Thyroid gland (tissue), 4 donors: ENCODE measurements around the gene EPB41L4A. TPM values are rescaled to one million over a fixed set of nuclear protein-coding genes. Genes with fewer than 3 reads are reported as not detected.

Experiments
- DNase-seq, 2 donors: peaks; one replicate each; pipeline ENCODE4 v3.0.0-alpha.2; 2019
- H3K27ac ChIP-seq, 3 donors: fragments of 200-600 bp; sonication (generic); 1 replicate in 2 of 3; 2 replicates in 1 of 3; pipeline ENCODE4 v1.5.1; 2016 to 2019; ENCODE audit warnings: mild to moderate bottlenecking in 1 of 3, moderate library complexity in 1 of 3
- H3K27me3 ChIP-seq: fragments of 200-600 bp; sonication (generic); one replicate; pipeline ENCODE4 v1.5.1; 2019
- H3K36me3 ChIP-seq, 2 donors: fragments of 200-600 bp; sonication (generic); one replicate each; pipeline ENCODE4 v1.5.1; 2016 to 2019
- H3K4me1 ChIP-seq, 2 donors: fragments of 200-600 bp; sonication (generic); one replicate each; pipeline ENCODE4 v1.5.1; 2017 to 2019
- H3K4me3 ChIP-seq, 3 donors: fragments of 200-600 bp; sonication (generic); replicated peaks in 1 of 3; 1 replicate in 2 of 3; 2 replicates in 1 of 3; pipeline ENCODE4 v1.5.1; 2016; ENCODE audit warnings: mild to moderate bottlenecking in 1 of 3
- H3K9me3 ChIP-seq: fragments of 200-600 bp; sonication (generic); one replicate; pipeline ENCODE4 v1.5.1; 2017
- POLR2A ChIP-seq, 2 donors: fragments of 450-650 bp; IDR thresholded peaks; one replicate each; pipeline ENCODE4 v1.6.1; 2017; ENCODE audit warnings: antibody characterized with exemption in 2 of 2, mild to moderate bottlenecking in 2 of 2, moderate library complexity in 1 of 2
- WGBS, 2 donors: methylation state at CpG; one replicate each; pipeline ENCODE4 v1.1.5; 2017; 5-methylcytosine and 5-hydroxymethylcytosine counted together
- intact Hi-C: fragments of 100-400 bp; cut with DNase I; formaldehyde crosslinking; loops from one replicate; pipeline ENCODE4 v1.15.1; 2023
- total RNA-seq, 4 donors: library from RNA; depleted of rRNA; stranded (reverse); fragments of >200 nt; gene quantifications; one replicate each; pipeline ENCODE4 v1.2.3, GENCODE V29; 2016
- TF ChIP-seq, protein P1 (sequence below), 6 experiments: fragments of 200-600 bp in 3 of 6; fragments of 450-650 bp in 3 of 6; sonication (generic) in 3 of 6; IDR thresholded peaks; one replicate each; pipeline ENCODE4 v1.5.1; 2016 to 2019; ENCODE audit warnings: antibody characterized with exemption in 6 of 6, mild to moderate bottlenecking in 2 of 6, inconsistent platforms in 1 of 6, moderate library complexity in 1 of 6

The EPB41L4A gene
- total RNA-seq, 4 donors from 2014 or later = 31.9 to 44.2 (median 37.5) TPM

DNA sequence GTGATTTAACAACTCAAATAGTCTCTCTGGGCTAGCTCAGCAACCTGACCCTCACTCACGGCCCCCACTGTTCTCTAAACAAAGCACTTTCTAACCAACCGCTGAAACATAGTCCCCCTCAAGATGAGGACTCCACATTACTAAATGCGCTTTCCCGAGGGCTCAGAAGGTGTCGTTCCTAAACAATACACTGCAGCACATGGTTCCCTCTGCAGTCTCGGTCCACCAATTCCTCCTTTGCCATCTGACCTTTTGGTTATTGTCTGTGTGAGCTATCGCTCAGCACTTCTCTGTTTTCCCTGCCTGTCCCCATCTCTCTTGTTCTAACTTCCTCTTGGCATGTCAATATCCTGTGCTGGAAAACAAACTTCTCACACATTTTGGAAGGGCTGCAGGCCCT lies 7.2 kb downstream of the EPB41L4A start:
- Histone ChIP-seq H3K27ac (peak overlapping the region in 2 of 3 donors; percentile 34 to 72), H3K9me3 (no peaks in the 10 kb centered on the region), H3K4me3 (no peak overlapping the region), H3K36me3 (no peaks in the 10 kb centered on the region), H3K4me1 (peaks cover 60 to 80% of the 10 kb centered on the region in 2 donors), H3K27me3 (no peaks in the 10 kb centered on the region)
- peak in 1 of 2 donors; percentile 7 for DNase-seq
- 56 to 70% methylated on average over 7 of the region's 7 CpGs for WGBS, 2 donors
- intact Hi-C loops = no loop called here
- TF ChIP-seq, protein P1, sequence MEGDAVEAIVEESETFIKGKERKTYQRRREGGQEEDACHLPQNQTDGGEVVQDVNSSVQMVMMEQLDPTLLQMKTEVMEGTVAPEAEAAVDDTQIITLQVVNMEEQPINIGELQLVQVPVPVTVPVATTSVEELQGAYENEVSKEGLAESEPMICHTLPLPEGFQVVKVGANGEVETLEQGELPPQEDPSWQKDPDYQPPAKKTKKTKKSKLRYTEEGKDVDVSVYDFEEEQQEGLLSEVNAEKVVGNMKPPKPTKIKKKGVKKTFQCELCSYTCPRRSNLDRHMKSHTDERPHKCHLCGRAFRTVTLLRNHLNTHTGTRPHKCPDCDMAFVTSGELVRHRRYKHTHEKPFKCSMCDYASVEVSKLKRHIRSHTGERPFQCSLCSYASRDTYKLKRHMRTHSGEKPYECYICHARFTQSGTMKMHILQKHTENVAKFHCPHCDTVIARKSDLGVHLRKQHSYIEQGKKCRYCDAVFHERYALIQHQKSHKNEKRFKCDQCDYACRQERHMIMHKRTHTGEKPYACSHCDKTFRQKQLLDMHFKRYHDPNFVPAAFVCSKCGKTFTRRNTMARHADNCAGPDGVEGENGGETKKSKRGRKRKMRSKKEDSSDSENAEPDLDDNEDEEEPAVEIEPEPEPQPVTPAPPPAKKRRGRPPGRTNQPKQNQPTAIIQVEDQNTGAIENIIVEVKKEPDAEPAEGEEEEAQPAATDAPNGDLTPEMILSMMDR (IDR thresholded peaks at IDR 0.05) = no peak
- TF ChIP-seq POLR2A (IDR thresholded peaks at IDR 0.05) = no peak

DNA sequence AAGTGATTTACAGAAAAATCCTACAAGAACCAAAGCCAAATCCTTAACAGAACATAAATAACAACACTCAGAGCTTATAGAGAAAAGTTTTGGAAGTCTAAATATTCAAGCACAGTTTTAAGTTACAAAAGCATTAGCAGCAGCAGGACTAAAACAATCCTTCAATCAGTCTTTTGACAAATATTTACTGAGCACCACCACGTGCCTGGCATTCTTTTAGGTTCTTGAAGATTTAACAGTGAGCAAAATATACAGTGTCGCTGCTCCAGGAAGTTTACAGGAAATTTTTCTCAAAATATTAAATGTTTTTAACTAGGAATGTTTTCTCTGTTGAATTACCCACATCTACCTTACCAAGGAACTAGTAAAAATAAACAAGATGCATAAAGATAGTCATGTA lies 11.4 kb downstream of the EPB41L4A start:
- H3K9me3 ChIP-seq = no peaks in the 10 kb centered on the region
- H3K36me3 ChIP-seq = no peaks in the 10 kb centered on the region
- WGBS, 2 donors = 23 to 33% methylated on average over 2 of the region's 2 CpGs
- no peaks in the 10 kb centered on the region for H3K27me3 ChIP-seq
- peaks cover 51 to 56% of the 10 kb centered on the region in 2 donors for H3K4me1 ChIP-seq
- DNase-seq = peak in 1 of 2 donors; percentile 46
- no peak overlapping the region for H3K4me3 ChIP-seq
- intact Hi-C loops = no loop called here
- H3K27ac ChIP-seq = peak overlapping the region; percentile 38 to 91 (median 71)
- no peak for TF ChIP-seq POLR2A (IDR thresholded peaks at IDR 0.05)
- TF ChIP-seq, protein P1 (IDR thresholded peaks at IDR 0.05) = no peak

DNA sequence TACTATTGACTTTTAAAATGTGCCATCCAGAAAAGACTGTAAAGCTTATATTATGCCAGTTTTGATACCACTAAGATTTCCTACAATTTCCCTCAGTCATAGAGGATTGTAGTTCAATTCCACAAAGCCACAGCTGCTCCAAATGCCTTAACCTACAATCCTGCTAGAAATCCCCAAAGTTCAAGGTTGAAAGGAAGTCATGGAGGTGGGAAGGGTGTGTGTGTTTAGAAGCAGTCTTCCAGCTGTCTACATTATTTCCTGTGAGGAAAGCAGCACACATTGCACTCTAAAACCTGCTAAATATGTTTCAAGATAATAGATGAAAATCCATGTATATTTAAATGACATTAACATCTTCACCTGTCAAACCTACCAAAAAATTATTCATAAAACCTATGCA lies 11.8 kb downstream of the EPB41L4A start:
- Histone ChIP-seq H3K4me3 (no peak overlapping the region), H3K9me3 (no peaks in the 10 kb centered on the region), H3K4me1 (peaks cover 47 to 52% of the 10 kb centered on the region in 2 donors), H3K27me3 (no peaks in the 10 kb centered on the region), H3K27ac (peak overlapping the region; percentile 38 to 91 (median 71)), H3K36me3 (no peaks in the 10 kb centered on the region)
- TF ChIP-seq, protein P1 (IDR thresholded peaks at IDR 0.05) = no peak
- TF ChIP-seq POLR2A (IDR thresholded peaks at IDR 0.05) = no peak
- DNase-seq = no peak
- intact Hi-C loops = no loop called here

DNA sequence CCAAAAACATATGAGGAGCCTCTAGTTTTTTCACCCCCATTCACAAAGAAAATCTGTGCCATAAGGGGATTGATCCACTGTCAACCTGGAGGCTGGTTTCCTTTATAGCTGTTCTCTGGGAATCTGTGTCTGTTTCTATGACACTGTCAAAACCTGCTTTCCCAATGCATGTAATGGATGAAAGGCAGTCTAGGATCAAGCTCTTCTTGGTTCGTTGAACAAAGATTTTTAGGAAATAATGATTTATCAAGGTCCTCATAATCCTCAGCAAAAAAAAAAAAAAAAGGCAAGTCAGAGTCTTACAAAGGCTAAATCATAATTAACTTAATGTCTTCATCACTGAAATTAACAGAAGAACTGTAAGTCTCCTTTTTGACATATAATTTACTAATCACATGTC lies 16.0 kb downstream of the EPB41L4A start:
- H3K4me3 ChIP-seq = no peak overlapping the region
- H3K36me3 ChIP-seq = no peaks in the 10 kb centered on the region
- no peaks in the 10 kb centered on the region for H3K9me3 ChIP-seq
- TF ChIP-seq POLR2A (IDR thresholded peaks at IDR 0.05) = no peak
- TF ChIP-seq, protein P1 (IDR thresholded peaks at IDR 0.05) = no peak
- DNase-seq = no peak
- H3K27ac ChIP-seq = no peak overlapping the region
- H3K27me3 ChIP-seq = no peaks in the 10 kb centered on the region
- 73 to 87% methylated on average over 1 of the region's 1 CpG for WGBS, 2 donors
- intact Hi-C loops = no loop called here
- peaks cover 21 to 30% of the 10 kb centered on the region in 2 donors for H3K4me1 ChIP-seq

DNA sequence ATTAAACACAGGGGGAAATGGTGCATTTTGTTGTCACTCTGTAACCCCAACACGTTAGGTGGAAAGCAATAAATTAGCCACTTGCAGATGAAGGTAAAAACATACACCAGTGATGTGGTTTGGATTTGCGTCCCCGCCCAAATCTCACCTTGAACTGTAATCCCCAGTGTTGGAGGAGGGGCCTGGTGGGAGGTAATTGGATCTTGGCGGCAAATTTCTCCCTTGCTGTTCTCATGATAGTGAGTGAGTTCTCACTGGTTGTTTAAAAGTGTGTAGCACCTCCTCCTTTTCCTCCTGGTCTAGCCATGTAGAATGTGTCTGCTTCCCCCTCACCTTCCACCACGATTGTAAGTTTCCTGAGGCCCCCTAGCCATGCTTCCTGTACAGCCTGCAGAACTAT lies 17.2 kb downstream of the EPB41L4A start:
- Histone ChIP-seq H3K27me3 (no peaks in the 10 kb centered on the region), H3K4me1 (peaks cover 11 to 18% of the 10 kb centered on the region in 2 donors), H3K36me3 (no peaks in the 10 kb centered on the region), H3K9me3 (no peaks in the 10 kb centered on the region), H3K27ac (no peak overlapping the region), H3K4me3 (no peak overlapping the region)
- WGBS, 2 donors = 91% methylated on average over 5 of the region's 5 CpGs
- no peak for TF ChIP-seq POLR2A (IDR thresholded peaks at IDR 0.05)
- TF ChIP-seq, protein P1 (IDR thresholded peaks at IDR 0.05) = no peak
- intact Hi-C loops = no loop called here
- DNase-seq = no peak
